COR-L47 (cell line): Measurements from ENCODE around the gene CLIC3.

Experiments
- DNase-seq: peaks from one replicate; lab custom pipeline; 2025; lab: John Stamatoyannopoulos, UW

The CLIC3 gene

DNA sequence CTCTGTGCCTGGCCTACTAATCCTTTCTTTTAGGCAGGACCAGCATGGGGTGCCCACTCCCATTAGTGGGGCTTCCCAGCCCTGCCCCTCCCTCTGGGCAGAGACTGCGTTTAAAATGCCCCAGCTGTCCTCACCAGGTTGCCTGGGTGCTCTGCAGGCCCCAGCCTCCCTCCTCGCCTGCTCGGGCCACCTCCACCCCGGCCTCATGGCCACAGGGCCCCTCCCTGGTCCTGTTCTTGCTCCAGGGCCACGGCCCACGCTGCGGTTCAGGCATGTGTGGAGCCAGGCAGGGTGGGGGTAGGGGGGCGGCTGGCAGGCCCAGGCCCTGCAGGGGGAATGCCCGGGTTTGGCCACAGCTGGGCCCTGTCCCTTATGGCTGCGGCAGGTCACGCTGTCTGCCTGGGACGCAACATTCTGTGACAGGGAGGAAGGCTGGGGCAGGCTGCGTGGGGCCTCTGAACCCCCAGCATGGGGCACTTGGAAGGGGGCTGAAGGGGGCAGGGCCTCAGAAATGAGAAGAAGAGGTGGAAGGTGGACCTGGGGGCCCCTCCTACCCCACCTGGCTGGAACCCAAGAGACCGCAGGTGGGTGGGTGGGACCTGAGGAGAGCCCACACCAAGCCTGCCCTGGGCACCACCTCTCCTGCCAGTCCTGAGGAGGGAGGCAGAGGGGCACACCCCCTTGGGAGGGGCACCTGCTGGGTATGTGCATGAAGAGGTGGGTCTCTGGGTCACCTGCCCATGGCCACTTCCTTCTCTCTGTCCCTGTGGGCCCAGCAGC, 44.6 kb downstream of the CLIC3 start, which contains the start of gene LCN12:
TSS of gene LCN12 (plus strand) at position 733 of the 780 bp plus-strand sequence. CDS start 55 bp downstream, outside the sequence.
- DNase-seq = no peak

GRCh38 chr9:136950656-136951276, 45.6 kb downstream of the CLIC3 start:
- no peak for DNase-seq

DNA sequence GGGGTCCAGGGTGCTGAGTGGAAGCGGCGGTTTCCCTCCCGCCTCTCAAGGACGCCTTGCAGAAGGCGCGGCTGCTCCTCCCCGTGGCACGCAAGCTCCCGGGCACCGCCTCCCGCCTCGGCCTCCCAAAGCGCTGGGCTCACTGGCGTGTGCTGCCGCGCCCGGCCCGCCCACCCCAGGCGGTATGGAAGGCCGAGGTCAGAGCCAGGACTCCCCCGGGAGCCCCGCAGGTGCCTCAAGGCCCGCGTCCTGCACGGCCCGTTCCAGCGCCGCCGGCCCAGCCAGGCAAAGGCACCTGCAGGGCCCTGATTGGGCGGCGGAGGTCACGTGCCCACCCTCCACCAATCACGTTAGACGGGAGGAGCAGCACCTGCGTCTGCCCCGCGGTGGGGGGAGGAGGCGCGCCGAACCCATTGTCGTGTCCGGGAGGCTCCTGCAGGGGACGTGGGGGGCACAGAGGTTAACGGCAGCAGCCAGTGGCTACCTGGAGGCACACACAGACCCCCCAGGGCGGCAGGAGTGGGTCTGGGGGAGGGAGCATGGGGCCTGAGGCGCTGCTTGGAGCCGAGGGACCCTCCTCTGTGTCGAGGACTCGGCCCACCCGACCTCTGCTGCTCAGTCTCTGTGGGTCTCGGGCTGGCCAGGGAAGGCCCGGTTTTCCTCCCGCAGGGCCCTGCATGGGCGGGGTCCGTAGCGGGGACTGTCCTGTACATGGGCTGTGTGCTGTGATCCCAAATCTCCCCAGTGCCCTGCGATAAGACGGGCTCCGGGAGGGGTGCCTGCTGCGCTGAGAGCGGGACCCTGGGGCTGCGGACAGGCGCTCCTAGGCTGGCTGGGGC, 46.3 kb downstream of the CLIC3 start:
- DNase-seq = peak; percentile 95

DNA sequence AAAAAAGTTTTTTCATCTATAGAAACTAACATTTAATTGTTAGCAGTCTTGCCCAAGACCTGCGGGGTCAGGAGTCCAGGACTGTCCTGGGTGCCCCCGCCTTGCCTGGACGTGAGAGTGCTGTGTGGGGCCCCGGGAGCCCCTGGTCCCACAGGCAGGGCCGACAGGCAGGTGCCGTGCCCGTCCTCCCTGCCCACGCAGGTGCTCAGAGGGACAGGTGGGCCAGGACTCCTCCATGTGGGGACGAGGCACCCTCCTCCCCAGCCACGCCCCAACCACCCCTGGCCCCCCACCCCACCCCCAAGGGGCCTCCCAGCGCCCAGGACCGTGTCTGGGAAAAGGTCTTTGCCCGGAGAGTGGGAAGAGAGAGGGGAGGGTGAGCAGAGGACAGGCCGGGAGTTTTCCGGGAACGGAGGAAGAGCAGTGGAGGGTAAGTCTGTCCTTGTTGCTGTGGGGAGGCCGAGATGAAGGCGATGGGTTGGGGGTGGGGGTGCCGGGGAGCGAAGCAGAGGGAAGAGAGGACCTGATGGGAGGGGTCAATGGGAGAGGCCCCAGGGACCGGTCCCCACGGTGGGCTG, 47.0 kb downstream of the CLIC3 start:
- no peak for DNase-seq

- no peak for DNase-seq
Observed at GRCh38 chr9:136947955-136948510, 48.3 kb downstream of the CLIC3 start.

DNA sequence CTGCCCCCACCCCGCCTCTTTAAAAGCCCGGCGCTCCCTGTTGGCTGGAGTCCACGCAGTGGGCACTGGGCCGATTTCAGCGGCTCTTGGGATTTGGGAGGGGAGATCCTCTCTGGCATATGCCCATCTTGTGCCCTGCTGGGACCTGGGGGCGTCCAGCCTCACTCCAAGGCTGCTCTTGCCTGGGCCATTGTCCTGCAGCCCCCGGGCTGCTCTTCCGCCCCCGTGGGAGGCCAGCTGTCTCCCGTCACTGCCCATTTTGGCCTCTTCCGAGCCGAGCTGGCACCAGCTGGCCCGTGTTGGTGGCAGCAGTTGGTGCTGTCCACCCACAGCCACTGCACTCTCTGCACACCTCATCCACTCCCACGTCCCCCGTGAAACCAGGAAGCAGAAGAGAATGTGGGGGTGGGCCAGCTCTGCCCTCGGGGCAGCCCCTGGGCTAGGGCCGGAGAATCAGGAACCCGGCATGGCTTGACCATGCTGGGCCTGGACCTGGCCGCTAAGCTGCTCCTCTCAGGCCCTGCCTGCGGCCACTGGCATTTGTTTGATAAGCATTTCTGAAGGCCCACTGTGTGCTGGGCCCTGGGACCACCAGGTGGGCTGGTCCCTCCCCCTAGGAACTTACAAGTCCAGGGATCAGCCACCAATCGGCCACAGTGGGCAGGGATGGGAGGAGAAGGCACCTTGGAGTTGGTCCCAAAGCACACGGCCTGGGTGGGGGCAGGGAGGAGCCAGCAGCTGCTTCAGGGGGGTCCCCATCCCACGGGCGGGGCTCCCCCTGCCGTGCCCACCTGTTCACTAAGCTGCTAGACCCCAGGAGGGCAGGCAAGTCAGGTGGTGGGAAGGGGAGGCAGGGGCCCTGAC, 49.1 kb downstream of the CLIC3 start:
- DNase-seq = no peak

DNA sequence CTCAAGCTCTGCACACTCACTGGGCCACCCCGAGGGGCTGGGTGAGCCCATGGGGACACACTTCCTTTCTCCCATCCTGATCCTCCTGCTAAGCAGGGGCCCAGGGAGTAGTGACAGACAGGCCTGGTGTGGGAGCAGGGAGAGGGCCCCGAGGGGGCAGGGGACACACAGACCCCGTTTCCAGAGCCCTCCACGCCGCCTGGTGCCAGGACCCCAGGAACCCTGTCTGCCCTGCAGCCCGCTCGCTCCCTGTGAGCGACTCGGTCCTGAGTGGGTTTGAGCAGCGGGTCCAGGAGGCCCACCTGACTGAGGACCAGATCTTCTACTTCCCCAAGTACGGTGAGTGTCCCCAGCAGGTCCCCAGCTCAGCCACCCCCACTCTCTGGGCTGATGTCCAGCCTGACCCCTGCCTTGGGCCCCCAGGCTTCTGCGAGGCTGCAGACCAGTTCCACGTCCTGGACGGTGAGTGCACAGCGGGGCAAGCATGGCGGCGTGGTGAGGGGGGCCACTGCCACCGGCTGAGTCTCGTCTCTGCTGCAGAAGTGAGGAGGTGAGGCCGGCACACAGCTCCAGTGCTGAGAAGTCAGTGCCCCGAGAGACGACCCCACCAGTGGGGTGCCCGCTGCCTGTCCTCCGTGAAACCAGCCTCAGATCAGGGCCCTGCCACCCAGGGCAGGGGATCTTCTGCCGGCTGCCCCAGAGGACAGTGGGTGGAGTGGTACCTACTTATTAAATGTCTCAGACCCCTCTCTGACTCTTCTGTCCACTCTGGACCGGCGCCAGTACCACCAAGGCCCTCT, 49.9 kb downstream of the CLIC3 start:
- DNase-seq = no peak

DNA sequence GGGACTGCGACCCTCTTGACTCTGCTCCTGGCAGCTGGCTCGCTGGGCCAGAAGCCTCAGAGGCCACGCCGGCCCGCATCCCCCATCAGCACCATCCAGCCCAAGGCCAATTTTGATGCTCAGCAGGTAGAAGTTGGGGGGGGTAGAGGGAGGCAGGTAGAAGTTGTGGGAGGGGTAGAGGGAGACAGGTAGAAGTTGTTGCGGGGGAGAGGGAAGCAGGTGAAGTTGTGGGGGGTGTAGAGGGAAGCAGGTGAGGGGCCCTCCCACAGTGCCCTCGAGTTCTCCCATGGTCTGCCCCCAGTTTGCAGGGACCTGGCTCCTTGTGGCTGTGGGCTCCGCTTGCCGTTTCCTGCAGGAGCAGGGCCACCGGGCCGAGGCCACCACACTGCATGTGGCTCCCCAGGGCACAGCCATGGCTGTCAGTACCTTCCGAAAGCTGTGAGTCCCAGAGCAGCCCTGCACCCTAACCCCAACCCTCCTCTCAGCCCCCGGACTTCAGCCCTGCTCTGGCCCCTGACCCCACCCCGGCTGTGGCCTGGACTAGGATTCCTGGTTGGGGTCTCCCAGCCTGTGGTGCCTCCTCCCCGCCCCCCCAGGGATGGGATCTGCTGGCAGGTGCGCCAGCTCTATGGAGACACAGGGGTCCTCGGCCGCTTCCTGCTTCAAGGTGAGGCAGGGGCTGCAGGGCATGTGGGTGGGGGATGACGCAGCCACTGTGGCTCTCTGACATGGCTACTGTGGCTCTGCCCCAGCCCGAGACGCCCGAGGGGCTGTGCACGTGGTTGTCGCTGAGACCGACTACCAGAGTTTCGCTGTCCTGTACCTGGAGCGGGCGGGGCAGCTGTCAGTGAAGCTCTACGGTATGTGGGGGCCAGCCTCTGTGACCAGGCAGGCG, 50.8 kb downstream of the CLIC3 start:
- no peak for DNase-seq
